ENCODE measurements around the gene ISY1. TPM values are rescaled to one million over a fixed set of nuclear protein-coding genes. Genes with fewer than 3 reads are reported as not detected.
"Not testable (repeated sequence)": the region's sequence is repeated elsewhere in the genome, so short reads cannot be mapped to it uniquely, and the experiment has no call there.

ISY1 gene
- total RNA-seq, 2 experiments from 2014 or later, result 28.2 to 28.5 TPM

- POLR2A ChIA-PET, result interaction anchor here (0.6 to 10.6 kb wide), 9 partner anchors 10 to 237 kb away, joined by 3 to 74 read pairs (median 4); partner anchors contain the start of genes ACAD9 and CNBP
- H3K4me3 ChIP-seq (ENCODE audit: low read length), result peak overlapping the region; percentile 37
- no peaks in the 10 kb centered on the region for H3K27me3 ChIP-seq (ENCODE audit: control insufficient read depth in 1 of 2, insufficient read depth in 2 of 2, low read length in 2 of 2)
- intact Hi-C loops (cut with DNase I, micrococcal nuclease), result loop anchor here in 1 of 2 experiments (5.0 kb wide), 1 partner anchor 34 kb away; no protein-coding TSS in a partner anchor
- Mint-ChIP-seq H3K4me3 (peak overlapping the region; percentile 88), H3K9me3 (no peaks in the 10 kb centered on the region), H3K27me3 (no peaks in the 10 kb centered on the region), H3K4me1 (ENCODE audit: low read depth) (peaks cover 69% of the 10 kb centered on the region), H3K36me3 (ENCODE audit: low read depth) (peaks cover 78% of the 10 kb centered on the region), H3K27ac (peak overlapping the region; percentile 89)
- ATAC-seq (ENCODE audit: poor library complexity), result no peak
- H3K4me1 ChIP-seq (ENCODE audit: insufficient read depth, low read length), result peaks cover 83% of the 10 kb centered on the region
- H3K9me3 ChIP-seq (ENCODE audit: control insufficient read depth in 1 of 2, insufficient read depth in 1 of 2, low read length in 2 of 2), result no peaks in the 10 kb centered on the region
- peak in 5 of 14 experiments; percentile 14 to 61 (median 44) for DNase-seq
- CTCF ChIA-PET, result interaction anchor here (1.4 kb wide), 1 partner anchor 45 kb away, joined by 4 read pairs; no protein-coding TSS in a partner anchor
- H3K36me3 ChIP-seq (ENCODE audit: insufficient read depth, low read length), result peaks cover 42% of the 10 kb centered on the region
- no peak for TF ChIP-seq CTCF (IDR thresholded peaks at IDR 0.05)
- H3K27ac ChIP-seq (ENCODE audit: low read depth in 1 of 2, low read length in 2 of 2), result peak overlapping the region; percentile 40 to 90
These were observed 44.3 kb downstream of the ISY1 start for GRCh38 chr3:129116482-129116946.

GRCh38 chr3:129114455-129114854 is 46.4 kb downstream of the ISY1 start:
- H3K4me3 Mint-ChIP-seq, result peak overlapping the region; percentile 64
- Histone ChIP-seq H3K27me3 (ENCODE audit: control insufficient read depth in 1 of 2, insufficient read depth in 2 of 2, low read length in 2 of 2) (no peaks in the 10 kb centered on the region), H3K9me3 (ENCODE audit: control insufficient read depth in 1 of 2, insufficient read depth in 1 of 2, low read length in 2 of 2) (no peaks in the 10 kb centered on the region), H3K4me1 (ENCODE audit: insufficient read depth, low read length) (peaks cover 89% of the 10 kb centered on the region), H3K4me3 (ENCODE audit: low read length) (no peak overlapping the region), H3K36me3 (ENCODE audit: insufficient read depth, low read length) (peaks cover 60% of the 10 kb centered on the region), H3K27ac (ENCODE audit: low read depth in 1 of 2, low read length in 2 of 2) (peak overlapping the region in 1 of 2 donors; percentile 65)
- DNase-seq (no peak), ATAC-seq (ENCODE audit: poor library complexity) (no peak)
- no peaks in the 10 kb centered on the region for H3K27me3 Mint-ChIP-seq
- no peak for TF ChIP-seq CTCF (IDR thresholded peaks at IDR 0.05)
- H3K36me3 Mint-ChIP-seq (ENCODE audit: low read depth), result peaks cover 83% of the 10 kb centered on the region
- peak overlapping the region; percentile 73 for H3K27ac Mint-ChIP-seq
- no peaks in the 10 kb centered on the region for H3K9me3 Mint-ChIP-seq
- intact Hi-C loops (cut with DNase I, micrococcal nuclease), result no loop called here
- CTCF ChIA-PET, result no interaction called here
- POLR2A ChIA-PET, result interaction anchor here (10.6 kb wide), 1 partner anchor 12 kb away, joined by 74 read pairs; no protein-coding TSS in a partner anchor
- H3K4me1 Mint-ChIP-seq (ENCODE audit: low read depth), result peaks cover 76% of the 10 kb centered on the region

GRCh38 chr3:129112308-129113052 is 48.4 kb downstream of the ISY1 start:
- Mint-ChIP-seq H3K4me1 (ENCODE audit: low read depth) (peaks cover 75% of the 10 kb centered on the region), H3K27ac (peak overlapping the region; percentile 73), H3K4me3 (peak overlapping the region; percentile 54), H3K27me3 (no peaks in the 10 kb centered on the region), H3K36me3 (ENCODE audit: low read depth) (peaks cover 81% of the 10 kb centered on the region), H3K9me3 (no peaks in the 10 kb centered on the region)
- peaks cover 65% of the 10 kb centered on the region for H3K36me3 ChIP-seq (ENCODE audit: insufficient read depth, low read length)
- no peaks in the 10 kb centered on the region for H3K9me3 ChIP-seq (ENCODE audit: control insufficient read depth in 1 of 2, insufficient read depth in 1 of 2, low read length in 2 of 2)
- H3K27ac ChIP-seq (ENCODE audit: low read depth in 1 of 2, low read length in 2 of 2), result peak overlapping the region; percentile 11 to 17
- ChIA-PET CTCF (no interaction called here), POLR2A (interaction anchor here (0.9 to 2.8 kb wide), 3 partner anchors 7 to 989 kb away, joined by 3 to 11 read pairs (median 9); partner anchors contain the start of genes RAB43 and RUVBL1)
- peaks cover 84% of the 10 kb centered on the region for H3K4me1 ChIP-seq (ENCODE audit: insufficient read depth, low read length)
- intact Hi-C loops (cut with DNase I, micrococcal nuclease), result no loop called here
- DNase-seq, result peak in 2 of 14 experiments; percentile 34 to 36
- no peak overlapping the region for H3K4me3 ChIP-seq (ENCODE audit: low read length)
- peak; percentile 27 for ATAC-seq (ENCODE audit: poor library complexity)
- no peak for TF ChIP-seq CTCF (IDR thresholded peaks at IDR 0.05)
- no peaks in the 10 kb centered on the region for H3K27me3 ChIP-seq (ENCODE audit: control insufficient read depth in 1 of 2, insufficient read depth in 2 of 2, low read length in 2 of 2)

GRCh38 chr3:129111076-129111780 is 49.6 kb downstream of the ISY1 start:
- peaks cover 81% of the 10 kb centered on the region for H3K36me3 Mint-ChIP-seq (ENCODE audit: low read depth)
- H3K4me1 Mint-ChIP-seq (ENCODE audit: low read depth), result peaks cover 75% of the 10 kb centered on the region
- H3K9me3 Mint-ChIP-seq; H3K27me3 ChIP-seq (ENCODE audit: control insufficient read depth in 1 of 2, insufficient read depth in 2 of 2, low read length in 2 of 2); DNase-seq; CTCF ChIA-PET; H3K9me3 ChIP-seq (ENCODE audit: control insufficient read depth in 1 of 2, insufficient read depth in 1 of 2, low read length in 2 of 2); ATAC-seq (ENCODE audit: poor library complexity); intact Hi-C loops (cut with DNase I, micrococcal nuclease); H3K27ac ChIP-seq (ENCODE audit: low read depth in 1 of 2, low read length in 2 of 2); H3K4me3 Mint-ChIP-seq; H3K27me3 Mint-ChIP-seq; H3K4me3 ChIP-seq (ENCODE audit: low read length): not testable (repeated sequence)
- POLR2A ChIA-PET, result interaction anchor here (1.2 to 2.8 kb wide), 2 partner anchors 8 to 10 kb away, joined by 3 to 9 read pairs; partner anchors contain the start of gene RAB43
- peak overlapping the region; percentile 73 for H3K27ac Mint-ChIP-seq
- Histone ChIP-seq H3K36me3 (ENCODE audit: insufficient read depth, low read length) (peaks cover 69% of the 10 kb centered on the region), H3K4me1 (ENCODE audit: insufficient read depth, low read length) (peaks cover 84% of the 10 kb centered on the region)
